Thyroid gland (tissue), 4 donors: ENCODE data around the gene CTNNB1.

ENCODE experiments used
- CTCF ChIP-seq, 6 experiments: fragments of 200-600 bp in 3 of 6; fragments of 450-650 bp in 3 of 6; sonication (generic) in 3 of 6; IDR thresholded peaks; one replicate each; pipeline ENCODE4 v1.5.1; 2016 to 2019; ENCODE audit warnings: antibody characterized with exemption in 6 of 6, mild to moderate bottlenecking in 2 of 6, inconsistent platforms in 1 of 6, moderate library complexity in 1 of 6
- POLR2A ChIP-seq, 2 donors: fragments of 450-650 bp; IDR thresholded peaks; one replicate each; pipeline ENCODE4 v1.6.1; 2017; ENCODE audit warnings: antibody characterized with exemption in 2 of 2, mild to moderate bottlenecking in 2 of 2, moderate library complexity in 1 of 2

GRCh38 chr3:41241161-41241560 is 41.9 kb downstream of the CTNNB1 start:
- TF ChIP-seq CTCF (IDR thresholded peaks at IDR 0.05) (no peak), POLR2A (IDR thresholded peaks at IDR 0.05) (no peak)
